ENCODE results near the gene GM2A. TPM values are rescaled to one million over a fixed set of nuclear protein-coding genes. Genes with fewer than 3 reads are reported as not detected.
"Not testable (repeated sequence)": the region's sequence is repeated elsewhere in the genome, so short reads cannot be mapped to it uniquely, and the experiment has no call there.

The GM2A gene
- total RNA-seq, 3 donors from 2014 or later = 35.1 to 58.0 (median 43.8) TPM

DNA sequence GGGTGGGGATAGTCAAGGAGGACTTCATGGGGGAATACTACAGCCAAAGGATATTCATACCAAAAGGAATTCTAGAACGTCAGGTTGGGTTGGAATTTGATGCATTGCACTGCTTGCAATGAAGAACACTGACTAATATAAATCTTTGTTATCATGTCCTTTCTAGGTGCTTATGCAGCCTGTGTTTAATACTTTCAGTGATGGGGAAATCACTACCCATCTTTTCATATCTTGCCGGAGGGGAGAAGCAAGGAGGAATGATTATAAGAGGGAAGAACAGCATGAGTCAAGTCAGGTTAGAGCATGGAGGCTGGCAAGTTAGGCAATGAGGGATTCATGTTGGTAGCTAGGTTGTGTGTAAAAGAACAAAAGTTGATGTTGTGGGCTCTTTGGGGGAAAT, 24.0 kb upstream of the GM2A start:
- intact Hi-C loops (cut with DNase I; ENCODE audit: low total_unique reads) = no loop called here
- no peak overlapping the region for H3K27ac ChIP-seq
- peaks cover 0 to 5% of the 10 kb centered on the region in 2 donors for H3K4me1 ChIP-seq
- H3K4me3 ChIP-seq = no peak overlapping the region
- no peaks in the 10 kb centered on the region for H3K27me3 ChIP-seq
- no peaks in the 10 kb centered on the region for H3K36me3 ChIP-seq
- TF ChIP-seq, protein P1, sequence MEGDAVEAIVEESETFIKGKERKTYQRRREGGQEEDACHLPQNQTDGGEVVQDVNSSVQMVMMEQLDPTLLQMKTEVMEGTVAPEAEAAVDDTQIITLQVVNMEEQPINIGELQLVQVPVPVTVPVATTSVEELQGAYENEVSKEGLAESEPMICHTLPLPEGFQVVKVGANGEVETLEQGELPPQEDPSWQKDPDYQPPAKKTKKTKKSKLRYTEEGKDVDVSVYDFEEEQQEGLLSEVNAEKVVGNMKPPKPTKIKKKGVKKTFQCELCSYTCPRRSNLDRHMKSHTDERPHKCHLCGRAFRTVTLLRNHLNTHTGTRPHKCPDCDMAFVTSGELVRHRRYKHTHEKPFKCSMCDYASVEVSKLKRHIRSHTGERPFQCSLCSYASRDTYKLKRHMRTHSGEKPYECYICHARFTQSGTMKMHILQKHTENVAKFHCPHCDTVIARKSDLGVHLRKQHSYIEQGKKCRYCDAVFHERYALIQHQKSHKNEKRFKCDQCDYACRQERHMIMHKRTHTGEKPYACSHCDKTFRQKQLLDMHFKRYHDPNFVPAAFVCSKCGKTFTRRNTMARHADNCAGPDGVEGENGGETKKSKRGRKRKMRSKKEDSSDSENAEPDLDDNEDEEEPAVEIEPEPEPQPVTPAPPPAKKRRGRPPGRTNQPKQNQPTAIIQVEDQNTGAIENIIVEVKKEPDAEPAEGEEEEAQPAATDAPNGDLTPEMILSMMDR (IDR thresholded peaks at IDR 0.05) = no peak
- no peak for TF ChIP-seq POLR2AphosphoS5 (IDR thresholded peaks at IDR 0.05)
- TF ChIP-seq POLR2A (IDR thresholded peaks at IDR 0.05) = no peak
- DNase-seq (ENCODE audit: low spot score in 2 of 2) = no peak
- no peaks in the 10 kb centered on the region for H3K9me3 ChIP-seq

DNA sequence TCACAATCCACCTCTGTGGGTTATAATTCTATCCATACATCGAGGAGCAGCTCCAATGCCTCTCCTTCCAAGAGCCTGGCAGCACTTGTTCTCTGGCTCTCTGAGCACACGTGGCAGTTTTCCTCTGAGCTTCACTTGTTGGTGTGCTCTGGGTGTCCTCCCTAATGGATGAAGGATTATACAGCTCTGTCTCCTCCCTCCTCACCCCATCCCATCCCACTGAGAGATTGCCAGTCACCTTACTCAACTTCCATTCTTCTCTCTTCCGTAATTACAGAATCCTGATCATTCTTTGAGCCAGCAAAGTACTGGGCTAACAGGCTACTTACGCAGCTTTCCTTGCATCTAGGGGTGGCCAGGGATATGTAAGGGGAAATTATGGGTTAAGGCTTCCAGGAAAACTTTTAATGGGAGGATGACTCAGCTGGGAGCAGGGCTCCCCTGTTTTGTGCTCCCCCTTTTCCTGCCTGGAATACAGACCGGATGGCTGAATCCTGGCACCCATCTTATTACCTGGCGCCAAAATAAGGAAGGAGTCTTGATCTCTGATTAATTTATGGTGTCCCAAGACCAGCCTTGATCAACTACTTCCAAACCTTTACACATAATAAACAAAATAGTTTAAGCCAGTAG, 22.8 kb upstream of the GM2A start:
- Histone ChIP-seq H3K4me1 (no peaks in the 10 kb centered on the region), H3K4me3 (no peak overlapping the region), H3K27me3 (no peaks in the 10 kb centered on the region), H3K27ac (peak overlapping the region; percentile 41 to 62), H3K36me3 (no peaks in the 10 kb centered on the region), H3K9me3 (no peaks in the 10 kb centered on the region)
- DNase-seq (ENCODE audit: low spot score in 2 of 2) = no peak
- TF ChIP-seq, protein P1 (IDR thresholded peaks at IDR 0.05) = no peak
- intact Hi-C loops (cut with DNase I; ENCODE audit: low total_unique reads) = no loop called here

DNA sequence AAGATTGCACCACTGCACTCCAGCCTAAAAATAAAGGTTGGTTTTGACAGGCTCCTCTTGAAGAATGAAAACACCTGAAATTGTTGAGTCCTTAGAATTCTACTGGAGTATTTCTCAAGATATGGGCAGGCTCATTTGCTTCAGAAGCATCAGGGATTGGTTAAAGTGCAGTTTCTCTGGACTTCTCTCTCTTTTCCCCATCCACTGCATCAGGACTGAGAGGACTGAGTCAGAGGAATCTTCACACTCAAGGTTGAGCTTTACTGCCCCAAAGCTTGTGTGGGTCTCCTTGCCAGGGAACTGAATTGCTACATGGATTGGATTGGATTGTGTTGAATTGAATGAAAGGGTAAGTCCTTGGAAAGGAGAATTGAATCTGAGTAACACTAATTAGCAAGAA, 21.6 kb upstream of the GM2A start:
- no peak overlapping the region for H3K4me3 ChIP-seq
- H3K9me3 ChIP-seq = no peaks in the 10 kb centered on the region
- no peak overlapping the region for H3K27ac ChIP-seq
- intact Hi-C loops (cut with DNase I; ENCODE audit: low total_unique reads) = no loop called here
- H3K27me3 ChIP-seq = no peaks in the 10 kb centered on the region
- TF ChIP-seq POLR2AphosphoS5 (IDR thresholded peaks at IDR 0.05) = no peak
- TF ChIP-seq, protein P1 (IDR thresholded peaks at IDR 0.05) = no peak
- TF ChIP-seq POLR2A (IDR thresholded peaks at IDR 0.05) = no peak
- H3K36me3 ChIP-seq = no peaks in the 10 kb centered on the region
- no peak for DNase-seq (ENCODE audit: low spot score in 2 of 2)
- H3K4me1 ChIP-seq = no peaks in the 10 kb centered on the region

DNA sequence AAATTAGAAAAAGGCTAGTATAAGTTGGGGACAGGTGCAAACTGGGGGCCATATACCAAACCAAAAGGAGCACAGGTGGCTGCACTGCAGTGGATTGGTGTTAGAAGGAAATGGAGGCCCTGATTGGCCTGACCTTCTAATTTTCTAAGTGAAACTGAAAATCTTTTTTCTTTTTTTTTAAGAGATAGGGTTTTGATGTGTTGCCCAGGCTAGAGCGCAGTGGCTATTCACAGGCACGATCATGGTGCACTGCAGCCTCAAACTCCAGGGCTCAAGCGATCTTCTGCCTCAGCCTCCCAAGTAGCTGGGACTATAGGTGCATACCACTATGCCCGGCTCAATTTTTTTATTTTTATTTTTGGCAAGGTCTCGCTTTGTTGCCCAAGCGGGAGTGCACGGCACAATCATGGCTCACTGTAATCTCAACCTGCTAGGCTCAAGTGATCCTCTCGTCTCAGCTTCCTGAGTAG, 19.3 kb upstream of the GM2A start:
- Histone ChIP-seq H3K27me3 (no peaks in the 10 kb centered on the region), H3K27ac (no peak overlapping the region), H3K4me3 (no peak overlapping the region), H3K36me3 (no peaks in the 10 kb centered on the region), H3K9me3 (no peaks in the 10 kb centered on the region), H3K4me1 (no peaks in the 10 kb centered on the region)
- TF ChIP-seq, protein P1 (IDR thresholded peaks at IDR 0.05) = no peak
- TF ChIP-seq POLR2AphosphoS5 (IDR thresholded peaks at IDR 0.05) = no peak
- no peak for TF ChIP-seq POLR2A (IDR thresholded peaks at IDR 0.05)
- DNase-seq (ENCODE audit: low spot score in 2 of 2) = no peak
- intact Hi-C loops (cut with DNase I; ENCODE audit: low total_unique reads) = no loop called here

DNA sequence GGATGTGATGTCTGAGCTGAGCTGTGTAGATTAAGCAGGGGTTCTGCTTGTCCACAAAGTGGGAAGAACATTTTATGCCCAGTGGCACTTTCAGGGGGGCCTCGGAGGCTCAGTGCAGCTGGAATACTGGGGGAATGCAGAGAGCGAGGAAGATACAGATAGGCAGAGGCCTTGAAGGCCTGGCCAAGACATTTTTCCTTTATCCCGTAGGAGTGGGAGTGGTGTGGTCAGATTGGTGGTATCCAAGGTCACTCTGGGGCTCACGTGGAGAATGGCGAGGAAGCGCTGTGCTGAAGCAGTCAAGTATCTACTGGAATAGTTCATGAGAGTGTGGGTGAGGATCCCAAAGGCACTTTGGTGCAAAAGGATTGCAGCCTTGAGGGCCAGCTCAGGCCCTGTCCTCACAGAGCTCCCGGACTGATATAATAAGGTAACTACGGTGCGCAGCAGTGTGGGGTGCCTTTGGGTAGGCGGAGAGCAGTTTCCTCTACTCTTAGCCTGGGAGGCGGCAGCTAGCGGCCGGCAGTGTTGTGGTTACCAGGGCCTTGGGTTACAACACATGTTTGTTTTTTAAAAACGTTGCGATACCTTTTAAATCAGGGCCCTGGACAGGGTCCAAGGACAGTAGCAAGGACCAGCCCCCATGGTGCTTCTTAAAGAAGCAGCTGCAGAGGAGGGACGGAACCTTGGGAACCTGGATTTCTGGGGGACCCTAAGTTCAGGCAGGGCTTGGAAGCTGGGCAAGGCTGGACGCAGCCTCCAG, 18.3 kb upstream of the GM2A start:
- H3K27ac ChIP-seq = peak overlapping the region; percentile 5 to 75

DNA sequence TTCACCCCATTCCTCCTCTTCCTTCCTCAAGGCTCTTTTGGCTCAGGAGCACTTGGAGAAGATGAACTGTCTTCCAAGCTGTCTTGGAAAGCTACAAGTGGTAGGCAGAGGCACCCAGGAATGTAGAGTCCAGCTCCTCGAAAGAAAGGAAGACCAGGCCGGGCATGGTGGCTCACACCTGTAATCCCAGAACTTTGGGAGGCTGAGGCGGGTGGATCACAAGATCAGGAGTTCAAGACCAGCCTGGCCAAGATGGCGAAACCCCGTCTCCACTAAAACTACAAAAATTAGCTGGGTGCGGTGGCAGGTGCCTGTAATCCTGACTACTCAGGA, 17.8 kb upstream of the GM2A start:
- H3K4me1 ChIP-seq; H3K36me3 ChIP-seq; DNase-seq (ENCODE audit: low spot score in 2 of 2); H3K27me3 ChIP-seq; H3K9me3 ChIP-seq; intact Hi-C loops (cut with DNase I; ENCODE audit: low total_unique reads): not testable (repeated sequence)
- Histone ChIP-seq H3K4me3 (peak overlapping the region in 1 of 3 donors; percentile 3), H3K27ac (peak overlapping the region; percentile 5 to 75)

More for the DNA sequence above, 18.3 kb upstream of the GM2A start:
- Histone ChIP-seq H3K36me3 (no peaks in the 10 kb centered on the region), H3K4me1 (no peaks in the 10 kb centered on the region), H3K4me3 (peak overlapping the region in 1 of 3 donors; percentile 3), H3K9me3 (no peaks in the 10 kb centered on the region), H3K27me3 (no peaks in the 10 kb centered on the region)
- intact Hi-C loops (cut with DNase I; ENCODE audit: low total_unique reads) = no loop called here
- peak in 2 of 3 donors; percentile 40 to 68 for TF ChIP-seq POLR2AphosphoS5 (IDR thresholded peaks at IDR 0.05)
- TF ChIP-seq, protein P1 (IDR thresholded peaks at IDR 0.05) = no peak
- TF ChIP-seq POLR2A (IDR thresholded peaks at IDR 0.05) = no peak
- DNase-seq (ENCODE audit: low spot score in 2 of 2) = peak; percentile 50 to 75

Measured in breast epithelium (tissue), 4 donors.